ENCODE data around the gene SLFN13.
"Not testable (repeated sequence)": the region's sequence is repeated elsewhere in the genome, so short reads cannot be mapped to it uniquely, and the experiment has no call there.

Gene SLFN13

GRCh38 chr17:35432176-35433074 is 16.1 kb downstream of the SLFN13 start, which contains the start of gene SLFN12:
SLFN12 (minus strand) TSS chr17:35432500; CDS start chr17:35423028, 9,472 bp downstream.
- DNase-seq = peak; percentile 57

- DNase-seq = no peak
These were observed 18.9 kb downstream of the SLFN13 start for GRCh38 chr17:35429702-35430101.

- no peak for DNase-seq
These were observed 20.3 kb downstream of the SLFN13 start for GRCh38 chr17:35428229-35428628.

- DNase-seq = no peak
These were observed 24.8 kb downstream of the SLFN13 start for GRCh38 chr17:35423761-35424160.

- DNase-seq = not testable (repeated sequence)
These were observed 27.5 kb downstream of the SLFN13 start for GRCh38 chr17:35421069-35421468.

GRCh38 chr17:35416659-35417058 is 31.9 kb downstream of the SLFN13 start:
- no peak for DNase-seq

GRCh38 chr17:35414707-35415106 is 33.9 kb downstream of the SLFN13 start:
- DNase-seq = not testable (repeated sequence)

GRCh38 chr17:35414247-35414646 is 34.3 kb downstream of the SLFN13 start:
- no peak for DNase-seq

- no peak for DNase-seq
These were observed 41.0 kb downstream of the SLFN13 start for GRCh38 chr17:35407531-35407930.

- DNase-seq = no peak
These were observed 42.0 kb downstream of the SLFN13 start for GRCh38 chr17:35406568-35406967.

- DNase-seq = no peak
These were observed 44.2 kb downstream of the SLFN13 start for GRCh38 chr17:35404360-35404759.

GRCh38 chr17:35393783-35394182 is 54.8 kb downstream of the SLFN13 start:
- not testable (repeated sequence) for DNase-seq

GRCh38 chr17:35390663-35391062 is 57.9 kb downstream of the SLFN13 start:
- no peak for DNase-seq

GRCh38 chr17:35390156-35390555 is 58.4 kb downstream of the SLFN13 start:
- no peak for DNase-seq

GRCh38 chr17:35387496-35387895 is 61.1 kb downstream of the SLFN13 start:
- no peak for DNase-seq
